Measurements from ENCODE around the gene MYO18A.

The MYO18A gene

DNA sequence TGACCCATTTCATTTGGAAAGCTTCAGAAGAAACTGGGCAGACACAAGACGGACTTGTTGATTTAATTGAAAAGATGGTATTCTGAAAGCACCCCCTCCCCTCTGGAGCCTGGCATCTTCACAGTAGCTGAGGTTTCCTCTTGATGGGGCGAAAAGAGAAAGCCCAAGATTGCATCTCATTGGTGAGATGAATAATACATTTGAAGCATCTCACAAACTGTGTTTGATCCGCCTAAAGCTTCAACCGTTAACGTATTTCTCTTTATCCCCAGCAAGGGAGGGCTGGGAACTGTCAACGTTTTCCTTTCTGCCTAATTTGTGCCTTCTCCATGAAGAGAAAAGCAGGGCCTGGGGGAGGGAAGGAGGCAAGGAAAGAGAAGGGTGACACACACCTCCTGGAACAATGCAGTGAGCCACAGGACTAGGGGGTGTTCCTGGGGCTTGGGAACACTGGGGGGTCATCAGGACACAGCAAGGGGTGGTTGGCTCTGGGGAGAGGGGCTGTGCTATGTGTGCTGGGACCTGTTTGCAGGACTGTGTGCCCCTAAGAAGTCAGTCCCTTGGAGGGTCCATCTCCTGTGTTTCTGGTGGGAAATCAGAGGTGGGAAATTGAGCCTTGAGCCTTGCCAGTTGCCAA lies 155.8 kb downstream of the MYO18A start:
- no peak for DNase-seq (ENCODE audit: low spot score)

DNA sequence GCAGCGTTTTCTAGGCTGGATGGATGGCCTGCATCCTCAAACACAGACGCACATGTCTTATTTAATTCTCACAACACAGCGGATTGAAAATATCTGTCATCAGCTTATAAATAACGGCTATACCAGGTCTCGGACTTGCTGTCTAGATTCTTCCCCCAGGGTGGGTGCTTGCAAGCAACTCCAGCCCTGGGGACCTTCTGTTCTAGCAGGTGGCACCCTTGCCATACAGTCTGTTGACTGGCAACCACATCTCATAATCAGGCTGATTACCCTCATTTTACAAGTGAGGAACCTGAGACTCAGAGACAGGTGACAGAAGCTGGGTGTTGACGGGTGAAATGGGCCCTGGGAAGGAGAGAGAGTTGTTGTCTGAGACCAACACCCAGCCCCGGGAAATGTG lies 158.1 kb downstream of the MYO18A start:
- DNase-seq (ENCODE audit: low spot score), result no peak

DNA sequence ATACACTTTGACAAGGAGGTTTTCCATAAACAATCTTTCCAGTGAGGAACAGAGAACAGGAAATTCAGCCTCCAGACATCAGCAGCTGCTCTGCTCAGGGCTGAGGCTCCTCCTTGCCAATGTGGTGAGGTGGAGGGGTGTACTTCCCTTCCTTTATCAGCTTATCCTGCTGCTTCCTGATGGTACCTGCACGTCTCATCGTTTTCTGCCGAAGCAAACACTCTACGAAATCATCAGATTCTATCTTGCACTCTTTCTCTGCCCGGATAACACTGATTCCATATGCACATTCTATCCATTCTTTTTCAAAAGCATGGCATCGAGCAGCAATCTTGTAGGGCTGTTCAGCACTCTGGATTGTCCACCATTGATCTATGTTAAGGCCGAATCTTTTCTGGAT lies 159.0 kb downstream of the MYO18A start:
- DNase-seq (ENCODE audit: low spot score), result no peak
